IMR-90 (cell line): ENCODE results near the gene ICAM1. TPM values are rescaled to one million over a fixed set of nuclear protein-coding genes. Genes with fewer than 3 reads are reported as not detected.
"Not testable (repeated sequence)": the region's sequence is repeated elsewhere in the genome, so short reads cannot be mapped to it uniquely, and the experiment has no call there.

Source experiments
- ATAC-seq: fragments of 200-7000 bp; cut with Tn5 transposase; 2 replicates; pipeline ENCODE4 v1.9.1; 2020; ENCODE audit warnings: low read depth, mild to moderate bottlenecking, moderate library complexity
- BruUV-seq: library from RNA; stranded (reverse); fragments of 400-500 nt; replicated peaks from 2 replicates; lab custom pipeline; 2021; lab: Mats Ljungman, UMichigan
- CTCF ChIA-PET: fragments of 300-600 bp; formaldehyde crosslinking; extraction: SDS; loops from one replicate; lab custom pipeline; 2021; ENCODE audit warnings: antibody characterized with exemption; lab: Yijun Ruan, JAX
- POLR2A ChIA-PET: fragments of 300-600 bp; sonication (Branson Sonifier 250); formaldehyde crosslinking; loops from one replicate; lab custom pipeline; 2022; ENCODE audit warnings: antibody characterized with exemption; ENCODE audit not compliant: unreplicated experiment; lab: Charles Lee
- DNase-seq: peaks from one replicate; pipeline ENCODE4 v3.0.0; 2013
- H2AFZ ChIP-seq: replicated peaks from 2 replicates; pipeline ENCODE3; 2013; ENCODE audit warnings: low read length, mild to moderate bottlenecking; ENCODE audit not compliant: poor library complexity
- H2AK5ac ChIP-seq: 2 replicates; pipeline ENCODE4 v1.6.1; 2013; ENCODE audit warnings: low read depth, low read length, inconsistent platforms
- H2AK9ac ChIP-seq: replicated peaks from 2 replicates; pipeline ENCODE3; 2013; ENCODE audit warnings: mild to moderate bottlenecking, low read depth, low read length, moderate library complexity; ENCODE audit not compliant: poor library complexity
- H2BK120ac ChIP-seq: 2 replicates; pipeline ENCODE4 v1.6.1; 2013; ENCODE audit warnings: low read depth, low read length, inconsistent platforms
- H2BK15ac ChIP-seq: 3 replicates; pipeline ENCODE4 v1.6.1; 2013; ENCODE audit warnings: low read depth, low read length, inconsistent platforms
- H2BK20ac ChIP-seq: 2 replicates; pipeline ENCODE4 v1.6.1; 2013; ENCODE audit warnings: low read depth, mild to moderate bottlenecking, inconsistent platforms, low read length, moderate library complexity
- H2BK5ac ChIP-seq: 2 replicates; pipeline ENCODE4 v1.6.1; 2013; ENCODE audit warnings: mild to moderate bottlenecking, low read depth, low read length, inconsistent platforms; ENCODE audit not compliant: poor library complexity, severe bottlenecking
- H3K14ac ChIP-seq: replicated peaks from 2 replicates; pipeline ENCODE4 v1.6.1; 2013; ENCODE audit warnings: low read depth, low read length, inconsistent platforms
- H3K18ac ChIP-seq: 2 replicates; pipeline ENCODE4 v1.6.1; 2013; ENCODE audit warnings: low read depth, low read length, control low read depth
- H3K23ac ChIP-seq: 2 replicates; pipeline ENCODE4 v1.6.1; 2013; ENCODE audit warnings: low read depth, low read length, inconsistent platforms
- H3K27ac ChIP-seq: 2 replicates; pipeline ENCODE4 v1.5.1; 2013; ENCODE audit warnings: mild to moderate bottlenecking, control low read depth, low read length; ENCODE audit not compliant: insufficient read depth
- H3K27me3 ChIP-seq: 2 replicates; pipeline ENCODE4 v1.6.1; 2013; ENCODE audit warnings: low read length; ENCODE audit not compliant: control insufficient read depth, insufficient read depth
- H3K36me3 ChIP-seq: 2 replicates; pipeline ENCODE4 v1.6.1; 2013; ENCODE audit warnings: low read length, mixed read lengths; ENCODE audit not compliant: control insufficient read depth, insufficient read depth
- H3K4ac ChIP-seq: 2 replicates; pipeline ENCODE4 v1.6.1; 2013; ENCODE audit warnings: low read depth, low read length, inconsistent platforms
- H3K4me1 ChIP-seq: 2 replicates; pipeline ENCODE4 v1.6.1; 2013; ENCODE audit warnings: low read length, mixed read lengths; ENCODE audit not compliant: control insufficient read depth, insufficient read depth
- H3K4me2 ChIP-seq: 2 replicates; pipeline ENCODE4 v1.6.1; 2013; ENCODE audit warnings: low read depth, mild to moderate bottlenecking, control low read depth, low read length, moderate library complexity
- H3K4me3 ChIP-seq: 2 replicates; pipeline ENCODE4 v1.5.1; 2013; ENCODE audit warnings: low read depth, mild to moderate bottlenecking, control low read depth, low read length, moderate library complexity; ENCODE audit not compliant: insufficient read depth
- H3K56ac ChIP-seq: 2 replicates; pipeline ENCODE4 v1.6.1; 2013; ENCODE audit warnings: low read length, inconsistent platforms; ENCODE audit not compliant: insufficient read depth; ENCODE audit errors: extremely low read depth
- H3K79me1 ChIP-seq, 2 experiments: 2 replicates each; pipeline ENCODE4 v1.6.1; 2013; ENCODE audit warnings: low read length in 2 of 2, inconsistent platforms in 1 of 2, low read depth in 1 of 2
- H3K9ac ChIP-seq: 2 replicates; pipeline ENCODE4 v1.6.1; 2013; ENCODE audit warnings: low read depth, low read length, control low read depth
- H3K9me1 ChIP-seq: 2 replicates; pipeline ENCODE4 v1.6.1; 2013; ENCODE audit warnings: low read length, inconsistent platforms; ENCODE audit not compliant: insufficient read depth
- H3K9me3 ChIP-seq: 2 replicates; pipeline ENCODE4 v1.6.1; 2013; ENCODE audit warnings: low read length; ENCODE audit not compliant: control insufficient read depth, insufficient read depth
- H4K20me1 ChIP-seq: 2 replicates; pipeline ENCODE4 v1.6.1; 2013; ENCODE audit warnings: low read length, inconsistent platforms; ENCODE audit not compliant: insufficient read depth
- H4K5ac ChIP-seq: 2 replicates; pipeline ENCODE4 v1.6.1; 2013; ENCODE audit warnings: mild to moderate bottlenecking, low read depth, low read length, control low read depth
- H4K8ac ChIP-seq, 2 experiments: 2 replicates each; pipeline ENCODE4 v1.6.1; 2013; ENCODE audit warnings: low read depth in 2 of 2, low read length in 2 of 2, control low read depth in 1 of 2, inconsistent platforms in 1 of 2
- H4K91ac ChIP-seq: 2 replicates; pipeline ENCODE4 v1.6.1; 2013; ENCODE audit warnings: low read depth, low read length, inconsistent platforms; ENCODE audit not compliant: insufficient read depth
- ELK1 ChIP-seq: fragments of 150-350 bp; IDR thresholded peaks from 2 replicates; pipeline ENCODE4 v1.6.1; 2016; ENCODE audit warnings: low read depth, mild to moderate bottlenecking, low read length, moderate library complexity, borderline replicate concordance
- WGBS, 2 experiments: methylation state at CpG; one replicate each; pipeline versions ENCODE4 v1.1.5 to v1.1.7; 2013; ENCODE audit warnings: missing lambda C conversion rate in 2 of 2; ENCODE audit not compliant: insufficient read length in 1 of 2; ENCODE audit errors: extremely low coverage in 2 of 2; 5-methylcytosine and 5-hydroxymethylcytosine counted together
- dilution Hi-C: fragments of 300-500 bp; cut with HindIII; formaldehyde crosslinking; loops from one replicate; pipeline ENCODE4 v1.14.3; 2018; ENCODE audit warnings: low sequenced_read_pairs; ENCODE audit not compliant: unreplicated experiment
- in situ Hi-C: fragments of 300-500 bp; cut with MboI; formaldehyde crosslinking; loops from 3 replicates; pipeline ENCODE4 v1.14.3; 2019; ENCODE audit warnings: low sequenced_read_pairs, inconsistent platforms, mixed read lengths
- intact Hi-C: fragments of 100-400 bp; cut with micrococcal nuclease; formaldehyde crosslinking; loops from 2 replicates; pipeline ENCODE4 v1.10.0; 2022
- polyA plus RNA-seq, 3 experiments: library from polyadenylated mRNA; depleted of rRNA; stranded (reverse); fragments of >200 nt; gene quantifications; 2 replicates each; pipeline ENCODE4 v1.2.3, GENCODE V29; 2012; ENCODE audit warnings: low replicate concordance in 1 of 3
- total RNA-seq: library from RNA; depleted of rRNA; stranded (reverse); fragments of >200 nt; gene quantifications from 2 replicates; pipeline ENCODE4 v1.2.3, GENCODE V29; 2012

ICAM1 gene
- total and polyA plus RNA-seq, 2 of the 4 experiments (the other 2 are of a cell fraction): 10.6 to 19.1 TPM

- no peak for TF ChIP-seq ELK1
Observed at GRCh38 chr19:10238172-10238783, 32.6 kb upstream of the ICAM1 start (continued).

GRCh38 chr19:10241826-10242449 is 29.0 kb upstream of the ICAM1 start:
- in situ Hi-C loops: loop anchor here (10.0 kb wide), 1 partner anchor 297 kb away; no protein-coding TSS in a partner anchor
- H2BK15ac ChIP-seq, BruUV-seq, H3K9me1 ChIP-seq, H2AK5ac ChIP-seq, dilution Hi-C loops, POLR2A ChIA-PET, H3K79me1 ChIP-seq, H3K4me2 ChIP-seq, H4K20me1 ChIP-seq, H3K9ac ChIP-seq, H3K9me3 ChIP-seq, H2BK120ac ChIP-seq, H2BK20ac ChIP-seq, H2AK9ac ChIP-seq, H3K14ac ChIP-seq, H2BK5ac ChIP-seq, H3K36me3 ChIP-seq, H4K8ac ChIP-seq, H2AFZ ChIP-seq, ATAC-seq, H3K56ac ChIP-seq, H4K91ac ChIP-seq, H3K4me1 ChIP-seq, H3K27ac ChIP-seq, DNase-seq, H3K4ac ChIP-seq, H3K23ac ChIP-seq, H3K18ac ChIP-seq, H3K27me3 ChIP-seq, H3K4me3 ChIP-seq, intact Hi-C loops, H4K5ac ChIP-seq: not testable (repeated sequence)
- 66% methylated on average over 2 of the region's 11 CpGs; no CpG with 5 or more reads in 1 of the 2 experiments for whole genome bisulfite sequencing, 2 experiments
- CTCF ChIA-PET: interaction anchor here (0.9 to 1.0 kb wide), 2 partner anchors 9 to 129 kb away, joined by 3 to 4 read pairs; no protein-coding TSS in a partner anchor
